ENCODE results near the gene MLLT6.
"Not testable (repeated sequence)": the region's sequence is repeated elsewhere in the genome, so short reads cannot be mapped to it uniquely, and the experiment has no call there.

Gene MLLT6

GRCh38 chr17:38724337-38724988 is 19.4 kb downstream of the MLLT6 start:
- Histone ChIP-seq H3K9me3 (ENCODE audit: control insufficient read depth in 1 of 2, low read length in 2 of 2) (no peaks in the 10 kb centered on the region), H3K27me3 (ENCODE audit: low read depth, low read length) (no peaks in the 10 kb centered on the region), H3K4me3 (ENCODE audit: low read depth in 1 of 2, low read length in 2 of 2) (no peak overlapping the region), H3K4me1 (ENCODE audit: control insufficient read depth in 1 of 2, insufficient read depth in 2 of 2, low read length in 2 of 2) (peaks cover 6 to 29% of the 10 kb centered on the region in 2 donors), H3K36me3 (ENCODE audit: control insufficient read depth in 1 of 2, insufficient read depth in 2 of 2, low read length in 2 of 2) (peaks cover 12 to 35% of the 10 kb centered on the region in 2 donors), H3K27ac (ENCODE audit: low read length) (no peak overlapping the region)

GRCh38 chr17:38725066-38725465 is 20.0 kb downstream of the MLLT6 start:
- peaks cover 7 to 33% of the 10 kb centered on the region in 2 donors for H3K4me1 ChIP-seq (ENCODE audit: control insufficient read depth in 1 of 2, insufficient read depth in 2 of 2, low read length in 2 of 2)
- H3K27ac ChIP-seq (ENCODE audit: low read length), result no peak overlapping the region
- H3K36me3 ChIP-seq (ENCODE audit: control insufficient read depth in 1 of 2, insufficient read depth in 2 of 2, low read length in 2 of 2), result peaks cover 12 to 29% of the 10 kb centered on the region in 2 donors

GRCh38 chr17:38726145-38726544 is 21.1 kb downstream of the MLLT6 start:
- H3K4me3 ChIP-seq (ENCODE audit: low read depth in 1 of 2, low read length in 2 of 2); H3K27ac ChIP-seq (ENCODE audit: low read length): not testable (repeated sequence)

More at GRCh38 chr17:38725066-38725465, 20.0 kb downstream of the MLLT6 start:
- Histone ChIP-seq H3K27me3 (ENCODE audit: low read depth, low read length) (no peaks in the 10 kb centered on the region), H3K4me3 (ENCODE audit: low read depth in 1 of 2, low read length in 2 of 2) (no peak overlapping the region), H3K9me3 (ENCODE audit: control insufficient read depth in 1 of 2, low read length in 2 of 2) (no peaks in the 10 kb centered on the region)

GRCh38 chr17:38727736-38728135 is 22.7 kb downstream of the MLLT6 start:
- H3K9me3 ChIP-seq (ENCODE audit: control insufficient read depth in 1 of 2, low read length in 2 of 2), result no peaks in the 10 kb centered on the region
- no peaks in the 10 kb centered on the region for H3K27me3 ChIP-seq (ENCODE audit: low read depth, low read length)
- H3K4me3 ChIP-seq (ENCODE audit: low read depth in 1 of 2, low read length in 2 of 2), result no peak overlapping the region
- peaks cover 0 to 12% of the 10 kb centered on the region in 2 donors for H3K36me3 ChIP-seq (ENCODE audit: control insufficient read depth in 1 of 2, insufficient read depth in 2 of 2, low read length in 2 of 2)
- H3K27ac ChIP-seq (ENCODE audit: low read length), result no peak overlapping the region
- peaks cover 15 to 48% of the 10 kb centered on the region in 2 donors for H3K4me1 ChIP-seq (ENCODE audit: control insufficient read depth in 1 of 2, insufficient read depth in 2 of 2, low read length in 2 of 2)

More at GRCh38 chr17:38726145-38726544, 21.1 kb downstream of the MLLT6 start:
- Histone ChIP-seq H3K36me3 (ENCODE audit: control insufficient read depth in 1 of 2, insufficient read depth in 2 of 2, low read length in 2 of 2) (peaks cover 6 to 20% of the 10 kb centered on the region in 2 donors), H3K4me1 (ENCODE audit: control insufficient read depth in 1 of 2, insufficient read depth in 2 of 2, low read length in 2 of 2) (peaks cover 7 to 38% of the 10 kb centered on the region in 2 donors)
- H3K27me3 ChIP-seq (ENCODE audit: low read depth, low read length); H3K9me3 ChIP-seq (ENCODE audit: control insufficient read depth in 1 of 2, low read length in 2 of 2): not testable (repeated sequence)

GRCh38 chr17:38728290-38728831 is 23.3 kb downstream of the MLLT6 start:
- no peak overlapping the region for H3K27ac ChIP-seq (ENCODE audit: low read length)
- H3K36me3 ChIP-seq (ENCODE audit: control insufficient read depth in 1 of 2, insufficient read depth in 2 of 2, low read length in 2 of 2), result peaks cover 2 to 13% of the 10 kb centered on the region in 2 donors
- no peak overlapping the region for H3K4me3 ChIP-seq (ENCODE audit: low read depth in 1 of 2, low read length in 2 of 2)
- H3K9me3 ChIP-seq (ENCODE audit: control insufficient read depth in 1 of 2, low read length in 2 of 2), result no peaks in the 10 kb centered on the region
- peaks cover 15 to 48% of the 10 kb centered on the region in 2 donors for H3K4me1 ChIP-seq (ENCODE audit: control insufficient read depth in 1 of 2, insufficient read depth in 2 of 2, low read length in 2 of 2)
- no peaks in the 10 kb centered on the region for H3K27me3 ChIP-seq (ENCODE audit: low read depth, low read length)

GRCh38 chr17:38729368-38729885 is 24.4 kb downstream of the MLLT6 start:
- Histone ChIP-seq H3K4me1 (ENCODE audit: control insufficient read depth in 1 of 2, insufficient read depth in 2 of 2, low read length in 2 of 2) (peaks cover 15 to 46% of the 10 kb centered on the region in 2 donors), H3K27ac (ENCODE audit: low read length) (peak overlapping the region; percentile 45), H3K4me3 (ENCODE audit: low read depth in 1 of 2, low read length in 2 of 2) (peak overlapping the region; percentile 44 to 66), H3K9me3 (ENCODE audit: control insufficient read depth in 1 of 2, low read length in 2 of 2) (no peaks in the 10 kb centered on the region), H3K27me3 (ENCODE audit: low read depth, low read length) (no peaks in the 10 kb centered on the region), H3K36me3 (ENCODE audit: control insufficient read depth in 1 of 2, insufficient read depth in 2 of 2, low read length in 2 of 2) (peaks cover 10 to 13% of the 10 kb centered on the region in 2 donors)

GRCh38 chr17:38729886-38730525 is 24.9 kb downstream of the MLLT6 start, which contains the start of gene CISD3:
TSS of gene CISD3 (plus strand) at chr17:38730341. CDS start at chr17:38730359, 18 bp downstream.
- peaks cover 10 to 11% of the 10 kb centered on the region in 2 donors for H3K36me3 ChIP-seq (ENCODE audit: control insufficient read depth in 1 of 2, insufficient read depth in 2 of 2, low read length in 2 of 2)
- H3K4me1 ChIP-seq (ENCODE audit: control insufficient read depth in 1 of 2, insufficient read depth in 2 of 2, low read length in 2 of 2), result peaks cover 15 to 44% of the 10 kb centered on the region in 2 donors
- peak within 1 kb of the TSS; percentile 83 for H3K27ac ChIP-seq (ENCODE audit: low read length)
- no peaks in the 10 kb centered on the region for H3K27me3 ChIP-seq (ENCODE audit: low read depth, low read length)
- H3K4me3 ChIP-seq (ENCODE audit: low read depth in 1 of 2, low read length in 2 of 2), result peak within 1 kb of the TSS; percentile 73 to 93
- H3K9me3 ChIP-seq (ENCODE audit: control insufficient read depth in 1 of 2, low read length in 2 of 2), result no peaks in the 10 kb centered on the region

GRCh38 chr17:38730526-38731379 is 25.7 kb downstream of the MLLT6 start:
- no peaks in the 10 kb centered on the region for H3K9me3 ChIP-seq (ENCODE audit: control insufficient read depth in 1 of 2, low read length in 2 of 2)
- peaks cover 15 to 45% of the 10 kb centered on the region in 2 donors for H3K4me1 ChIP-seq (ENCODE audit: control insufficient read depth in 1 of 2, insufficient read depth in 2 of 2, low read length in 2 of 2)
- H3K36me3 ChIP-seq (ENCODE audit: control insufficient read depth in 1 of 2, insufficient read depth in 2 of 2, low read length in 2 of 2), result peaks cover 10 to 12% of the 10 kb centered on the region in 2 donors
- peak overlapping the region; percentile 83 for H3K27ac ChIP-seq (ENCODE audit: low read length)
- H3K27me3 ChIP-seq (ENCODE audit: low read depth, low read length), result no peaks in the 10 kb centered on the region
- peak overlapping the region; percentile 73 to 93 for H3K4me3 ChIP-seq (ENCODE audit: low read depth in 1 of 2, low read length in 2 of 2)

GRCh38 chr17:38731526-38732294 is 26.6 kb downstream of the MLLT6 start:
- H3K9me3 ChIP-seq (ENCODE audit: control insufficient read depth in 1 of 2, low read length in 2 of 2), result no peaks in the 10 kb centered on the region
- peaks cover 10 to 15% of the 10 kb centered on the region in 2 donors for H3K36me3 ChIP-seq (ENCODE audit: control insufficient read depth in 1 of 2, insufficient read depth in 2 of 2, low read length in 2 of 2)
- no peaks in the 10 kb centered on the region for H3K27me3 ChIP-seq (ENCODE audit: low read depth, low read length)
- H3K4me3 ChIP-seq (ENCODE audit: low read depth in 1 of 2, low read length in 2 of 2), result peak overlapping the region in 1 of 2 donors; percentile 93
- peaks cover 15 to 51% of the 10 kb centered on the region in 2 donors for H3K4me1 ChIP-seq (ENCODE audit: control insufficient read depth in 1 of 2, insufficient read depth in 2 of 2, low read length in 2 of 2)
- peak overlapping the region; percentile 83 for H3K27ac ChIP-seq (ENCODE audit: low read length)
